Measurements from ENCODE around the gene PRRG1.

GRCh38 chrX:37378830-37379229 lies 29.7 kb downstream of the PRRG1 start:
- TF ChIP-seq CHD2 (IDR thresholded peaks at IDR 0.05; ENCODE audit: low read depth, low read length), result no peak
- TF ChIP-seq HDAC6 (IDR thresholded peaks at IDR 0.05; ENCODE audit: low read depth, low read length), result no peak
- TF ChIP-seq CTCF (CRISPR knock-in tag; IDR thresholded peaks at IDR 0.05), result no peak
- no peak for TF ChIP-seq MED1 (CRISPR knock-in tag; IDR thresholded peaks at IDR 0.05)
- no peak for TF ChIP-seq BRD4 (CRISPR knock-in tag; IDR thresholded peaks at IDR 0.05)

Measured in HepG2 (cell line).